Measurements from ENCODE around the gene ASPN. TPM values are rescaled to one million over a fixed set of nuclear protein-coding genes. Genes with fewer than 3 reads are reported as not detected.

ASPN gene
- total RNA-seq, 1 donor from 2014 or later, result not detected

- POLR2A ChIA-PET, result no interaction called here
- intact Hi-C loops (cut with micrococcal nuclease), result loop anchor here (5.0 kb wide), 1 partner anchor 36 kb away; no protein-coding TSS in a partner anchor
- H3K27me3 Mint-ChIP-seq, result no peaks in the 10 kb centered on the region
Observed at GRCh38 chr9:92432972-92433548, 49.2 kb downstream of the ASPN start.

GRCh38 chr9:92432350-92432749 lies 50.0 kb downstream of the ASPN start:
- intact Hi-C loops (cut with micrococcal nuclease), result loop anchor here (5.0 kb wide), 1 partner anchor 35 kb away; no protein-coding TSS in a partner anchor
- no peaks in the 10 kb centered on the region for H3K27me3 Mint-ChIP-seq
- no peaks in the 10 kb centered on the region for H3K4me1 Mint-ChIP-seq
- no peaks in the 10 kb centered on the region for H3K9me3 Mint-ChIP-seq
- H3K36me3 Mint-ChIP-seq (ENCODE audit: low read depth), result no peaks in the 10 kb centered on the region
- no peak for TF ChIP-seq CTCF (IDR thresholded peaks at IDR 0.05)
- DNase-seq (no peak), ATAC-seq (ENCODE audit: low read depth) (no peak)
- POLR2A ChIA-PET, result no interaction called here
- no peak overlapping the region for H3K4me3 Mint-ChIP-seq
- CTCF ChIA-PET, result no interaction called here
- H3K27ac Mint-ChIP-seq, result no peak overlapping the region

More at GRCh38 chr9:92432972-92433548, 49.2 kb downstream of the ASPN start:
- ATAC-seq (ENCODE audit: low read depth) (no peak), DNase-seq (no peak)
- CTCF ChIA-PET, result no interaction called here
- Mint-ChIP-seq H3K27ac (no peak overlapping the region), H3K9me3 (no peaks in the 10 kb centered on the region), H3K4me3 (no peak overlapping the region), H3K4me1 (no peaks in the 10 kb centered on the region), H3K36me3 (ENCODE audit: low read depth) (no peaks in the 10 kb centered on the region)
- TF ChIP-seq CTCF (IDR thresholded peaks at IDR 0.05), result no peak

GRCh38 chr9:92429836-92430235 lies 52.5 kb downstream of the ASPN start:
- intact Hi-C loops (cut with micrococcal nuclease), result loop anchor here (5.0 kb wide), 1 partner anchor 33 kb away; no protein-coding TSS in a partner anchor
- ATAC-seq (ENCODE audit: low read depth) (no peak), DNase-seq (no peak)
- no peak overlapping the region for H3K27ac Mint-ChIP-seq
- H3K36me3 Mint-ChIP-seq (ENCODE audit: low read depth), result no peaks in the 10 kb centered on the region
- TF ChIP-seq CTCF (IDR thresholded peaks at IDR 0.05), result no peak
- no peak overlapping the region for H3K4me3 Mint-ChIP-seq
- CTCF ChIA-PET, result no interaction called here
- H3K27me3 Mint-ChIP-seq, result no peaks in the 10 kb centered on the region
- H3K9me3 Mint-ChIP-seq, result no peaks in the 10 kb centered on the region
- H3K4me1 Mint-ChIP-seq, result no peaks in the 10 kb centered on the region
- POLR2A ChIA-PET, result no interaction called here

GRCh38 chr9:92426501-92427145 lies 55.7 kb downstream of the ASPN start:
- H3K27me3 Mint-ChIP-seq, result no peaks in the 10 kb centered on the region
- DNase-seq (no peak), ATAC-seq (ENCODE audit: low read depth) (no peak)
- H3K4me1 Mint-ChIP-seq, result no peaks in the 10 kb centered on the region
- H3K36me3 Mint-ChIP-seq (ENCODE audit: low read depth), result no peaks in the 10 kb centered on the region
- H3K9me3 Mint-ChIP-seq, result no peaks in the 10 kb centered on the region
- no peak overlapping the region for H3K27ac Mint-ChIP-seq
- no peak overlapping the region for H3K4me3 Mint-ChIP-seq
- ChIA-PET POLR2A (no interaction called here), CTCF (no interaction called here)
- no peak for TF ChIP-seq CTCF (IDR thresholded peaks at IDR 0.05)
- intact Hi-C loops (cut with micrococcal nuclease), result no loop called here

- no peak for TF ChIP-seq CTCF (IDR thresholded peaks at IDR 0.05)
- no peak overlapping the region for H3K4me3 Mint-ChIP-seq
- no peaks in the 10 kb centered on the region for H3K27me3 Mint-ChIP-seq
- intact Hi-C loops (cut with micrococcal nuclease), result no loop called here
- DNase-seq (no peak), ATAC-seq (ENCODE audit: low read depth) (no peak)
- no peaks in the 10 kb centered on the region for H3K9me3 Mint-ChIP-seq
- POLR2A ChIA-PET, result no interaction called here
- H3K4me1 Mint-ChIP-seq, result no peaks in the 10 kb centered on the region
- H3K36me3 Mint-ChIP-seq (ENCODE audit: low read depth), result no peaks in the 10 kb centered on the region
- CTCF ChIA-PET, result no interaction called here
- no peak overlapping the region for H3K27ac Mint-ChIP-seq
Observed at GRCh38 chr9:92425474-92425873, 56.8 kb downstream of the ASPN start.

Data from activated B cell treated with CpG ODN at 0.5 μM for 24 hours (primary cell).